ENCODE results near the gene TBC1D20.

- TF ChIP-seq CTCF (IDR thresholded peaks at IDR 0.05) (no peak), ZFX (IDR thresholded peaks at IDR 0.05; ENCODE audit: borderline replicate concordance) (no peak)
Observed at GRCh38 chr20:437787-438486, 24.4 kb downstream of the TBC1D20 start.

Measured in 22Rv1 (cell line).